Measurements from ENCODE around the gene FBXW12. TPM values are rescaled to one million over a fixed set of nuclear protein-coding genes. Genes with fewer than 3 reads are reported as not detected.

FBXW12 gene
- total RNA-seq, 6 donors from 2014 or later: not detected

DNA sequence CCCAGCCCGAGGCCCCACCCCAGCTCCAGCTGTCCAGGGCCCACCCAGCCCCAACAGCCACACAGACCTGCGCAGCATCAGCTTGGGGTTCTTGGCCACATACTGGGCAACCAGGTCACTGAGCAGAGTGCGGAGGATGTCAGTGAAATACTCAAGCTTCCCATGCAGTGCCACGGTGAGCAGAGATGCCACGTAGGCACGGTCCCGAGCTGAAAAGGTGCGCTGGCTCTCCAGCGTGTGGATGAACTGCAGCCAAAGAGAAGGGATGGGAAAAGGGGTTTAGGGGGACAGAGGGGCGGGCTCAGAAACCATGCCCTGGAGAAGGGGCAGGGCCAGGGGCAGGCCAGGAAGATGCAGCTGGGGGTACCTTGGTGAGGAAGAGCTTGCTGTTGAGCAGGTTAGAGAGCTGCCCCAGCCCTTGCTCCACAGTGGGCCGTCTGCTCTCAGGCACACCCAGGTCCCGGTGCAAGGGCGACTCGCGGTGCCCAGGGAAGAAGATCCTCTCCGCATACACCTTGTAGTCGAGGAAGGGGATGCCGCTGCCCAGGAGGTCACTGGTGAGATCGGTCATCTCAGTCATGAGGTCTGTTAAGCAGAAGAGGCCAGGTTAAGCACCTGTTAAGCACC, 40.5 kb downstream of the FBXW12 start:
- ATAC-seq (ENCODE audit: low FRiP score in 2 of 2): no peak
- peaks cover 9 to 97% (median 75%) of the 10 kb centered on the region in 4 donors for H3K36me3 ChIP-seq
- H3K27me3 ChIP-seq: no peaks in the 10 kb centered on the region
- TF ChIP-seq POLR2A (IDR thresholded peaks at IDR 0.05): no peak
- TF ChIP-seq, protein P1, sequence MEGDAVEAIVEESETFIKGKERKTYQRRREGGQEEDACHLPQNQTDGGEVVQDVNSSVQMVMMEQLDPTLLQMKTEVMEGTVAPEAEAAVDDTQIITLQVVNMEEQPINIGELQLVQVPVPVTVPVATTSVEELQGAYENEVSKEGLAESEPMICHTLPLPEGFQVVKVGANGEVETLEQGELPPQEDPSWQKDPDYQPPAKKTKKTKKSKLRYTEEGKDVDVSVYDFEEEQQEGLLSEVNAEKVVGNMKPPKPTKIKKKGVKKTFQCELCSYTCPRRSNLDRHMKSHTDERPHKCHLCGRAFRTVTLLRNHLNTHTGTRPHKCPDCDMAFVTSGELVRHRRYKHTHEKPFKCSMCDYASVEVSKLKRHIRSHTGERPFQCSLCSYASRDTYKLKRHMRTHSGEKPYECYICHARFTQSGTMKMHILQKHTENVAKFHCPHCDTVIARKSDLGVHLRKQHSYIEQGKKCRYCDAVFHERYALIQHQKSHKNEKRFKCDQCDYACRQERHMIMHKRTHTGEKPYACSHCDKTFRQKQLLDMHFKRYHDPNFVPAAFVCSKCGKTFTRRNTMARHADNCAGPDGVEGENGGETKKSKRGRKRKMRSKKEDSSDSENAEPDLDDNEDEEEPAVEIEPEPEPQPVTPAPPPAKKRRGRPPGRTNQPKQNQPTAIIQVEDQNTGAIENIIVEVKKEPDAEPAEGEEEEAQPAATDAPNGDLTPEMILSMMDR (IDR thresholded peaks at IDR 0.05): no peak
- H3K4me1 ChIP-seq: no peaks in the 10 kb centered on the region
- H3K27ac ChIP-seq: no peak overlapping the region
- 94 to 95% methylated on average over 13 to 19 of the region's 19 CpGs for WGBS, 2 donors
- peak in 1 of 2 donors; percentile 59 for DNase-seq
- H3K9me3 ChIP-seq: no peaks in the 10 kb centered on the region
- no peak overlapping the region for H3K4me3 ChIP-seq

DNA sequence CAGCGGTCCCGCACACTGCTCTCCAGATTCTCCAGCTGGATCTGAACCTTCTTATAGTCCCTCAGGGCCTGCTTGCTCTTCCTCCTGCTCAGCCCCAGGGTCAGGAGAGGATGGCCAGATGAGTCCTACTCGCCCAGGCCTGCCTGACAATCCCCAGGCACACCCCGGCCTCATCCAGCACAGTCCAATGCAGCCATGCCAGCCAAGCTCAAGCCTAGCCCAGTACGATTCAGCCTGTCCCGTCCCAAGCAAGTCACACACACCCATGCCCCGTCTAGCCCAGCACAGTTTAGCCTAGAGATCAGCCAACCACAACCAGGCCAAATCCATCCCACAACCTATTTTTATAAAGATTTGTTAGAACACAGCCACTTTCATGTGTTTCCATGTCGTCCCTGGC, 41.1 kb downstream of the FBXW12 start:
- Histone ChIP-seq H3K27ac (no peak overlapping the region), H3K27me3 (no peaks in the 10 kb centered on the region), H3K9me3 (no peaks in the 10 kb centered on the region), H3K4me3 (no peak overlapping the region), H3K36me3 (peaks cover 9 to 96% (median 79%) of the 10 kb centered on the region in 4 donors), H3K4me1 (no peaks in the 10 kb centered on the region)
- 89 to 90% methylated on average over 8 of the region's 8 CpGs for WGBS, 2 donors
- no peak for TF ChIP-seq POLR2AphosphoS5 (IDR thresholded peaks at IDR 0.05)
- DNase-seq (no peak), ATAC-seq (ENCODE audit: low FRiP score in 2 of 2) (no peak)

DNA sequence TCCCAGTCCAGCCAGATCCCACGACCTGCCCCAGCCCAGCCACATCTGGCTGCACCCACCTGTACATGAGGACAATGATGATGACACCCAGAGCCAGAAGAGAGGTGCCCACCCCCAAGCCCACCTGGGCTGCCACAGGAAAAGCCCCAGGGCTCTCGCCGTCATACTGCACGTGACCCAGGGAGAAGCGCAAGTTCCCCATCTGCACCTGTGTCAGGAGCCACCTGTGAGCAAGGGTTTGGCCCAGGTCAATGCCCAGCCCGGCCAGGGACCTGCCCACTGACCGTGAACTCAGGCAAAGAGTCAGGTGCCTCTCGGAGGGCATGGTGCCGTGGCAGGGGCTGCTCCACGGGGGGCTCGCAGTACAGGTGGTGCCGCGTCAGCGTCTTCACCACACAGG, 41.6 kb downstream of the FBXW12 start:
- ATAC-seq (ENCODE audit: low FRiP score in 2 of 2) (no peak), DNase-seq (peak in 1 of 2 donors; percentile 62)
- H3K27ac ChIP-seq: no peak overlapping the region
- peaks cover 9 to 97% (median 81%) of the 10 kb centered on the region in 4 donors for H3K36me3 ChIP-seq
- no peak overlapping the region for H3K4me3 ChIP-seq
- no peaks in the 10 kb centered on the region for H3K9me3 ChIP-seq
- no peak for TF ChIP-seq POLR2A (IDR thresholded peaks at IDR 0.05)
- TF ChIP-seq, protein P1 (IDR thresholded peaks at IDR 0.05): no peak
- TF ChIP-seq POLR2AphosphoS5 (IDR thresholded peaks at IDR 0.05): no peak
- no peak for TF ChIP-seq EP300 (IDR thresholded peaks at IDR 0.05)
- no peaks in the 10 kb centered on the region for H3K27me3 ChIP-seq
- 94 to 95% methylated on average over 6 to 14 of the region's 14 CpGs for WGBS, 2 donors
- no peaks in the 10 kb centered on the region for H3K4me1 ChIP-seq

DNA sequence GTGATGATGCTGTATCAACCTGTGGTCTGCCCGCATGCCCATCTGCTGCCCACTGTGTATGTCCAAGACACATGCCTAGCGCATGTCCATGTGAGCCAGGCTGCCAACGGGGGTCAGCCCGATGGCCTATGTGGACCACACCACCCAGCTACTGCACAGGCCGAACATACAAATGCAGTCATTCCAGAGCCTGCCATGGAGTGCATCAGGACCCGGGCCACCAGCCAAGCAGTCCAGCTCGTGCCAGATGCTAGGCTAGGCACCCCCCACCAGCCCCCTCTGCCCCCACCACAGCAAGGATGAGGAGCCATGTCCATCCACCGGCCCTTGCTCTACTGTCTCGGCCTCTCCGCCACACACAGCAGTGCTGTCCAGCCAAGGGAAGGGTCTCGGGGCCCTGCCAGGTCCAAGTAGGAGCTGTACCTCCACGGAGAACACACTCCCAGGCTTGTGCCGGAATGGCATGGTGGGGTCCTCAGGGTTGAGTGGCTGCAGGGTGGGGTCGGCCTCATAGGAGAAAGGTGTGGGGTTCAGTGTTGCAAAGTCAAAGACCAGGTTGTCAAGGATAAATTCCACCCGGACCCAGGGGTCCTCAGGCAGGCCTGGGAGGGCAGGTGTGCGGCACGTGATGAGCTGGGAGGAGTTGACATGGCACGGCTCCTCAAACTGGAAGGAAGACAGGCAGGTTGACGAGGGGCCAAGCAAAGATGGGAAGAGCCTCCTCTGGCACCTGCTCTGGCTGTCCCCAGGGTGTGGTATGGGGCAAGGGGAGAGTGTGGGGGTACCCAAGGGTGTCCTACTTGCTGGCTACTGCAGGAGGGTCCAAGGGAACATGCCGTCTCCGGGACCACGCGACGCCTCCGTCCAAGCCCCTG, 42.6 kb downstream of the FBXW12 start:
- Histone ChIP-seq H3K4me3 (no peak overlapping the region), H3K36me3 (peaks cover 5 to 97% (median 79%) of the 10 kb centered on the region in 4 donors), H3K4me1 (no peaks in the 10 kb centered on the region), H3K9me3 (no peaks in the 10 kb centered on the region), H3K27me3 (no peaks in the 10 kb centered on the region), H3K27ac (no peak overlapping the region)
- TF ChIP-seq POLR2A (IDR thresholded peaks at IDR 0.05) (no peak), EP300 (IDR thresholded peaks at IDR 0.05) (no peak), POLR2AphosphoS5 (IDR thresholded peaks at IDR 0.05) (no peak)
- TF ChIP-seq, protein P1 (IDR thresholded peaks at IDR 0.05): no peak
- DNase-seq: no peak
- 89 to 96% methylated on average over 11 to 25 of the region's 25 CpGs for WGBS, 2 donors
- ATAC-seq (ENCODE audit: low FRiP score in 2 of 2): no peak

DNA sequence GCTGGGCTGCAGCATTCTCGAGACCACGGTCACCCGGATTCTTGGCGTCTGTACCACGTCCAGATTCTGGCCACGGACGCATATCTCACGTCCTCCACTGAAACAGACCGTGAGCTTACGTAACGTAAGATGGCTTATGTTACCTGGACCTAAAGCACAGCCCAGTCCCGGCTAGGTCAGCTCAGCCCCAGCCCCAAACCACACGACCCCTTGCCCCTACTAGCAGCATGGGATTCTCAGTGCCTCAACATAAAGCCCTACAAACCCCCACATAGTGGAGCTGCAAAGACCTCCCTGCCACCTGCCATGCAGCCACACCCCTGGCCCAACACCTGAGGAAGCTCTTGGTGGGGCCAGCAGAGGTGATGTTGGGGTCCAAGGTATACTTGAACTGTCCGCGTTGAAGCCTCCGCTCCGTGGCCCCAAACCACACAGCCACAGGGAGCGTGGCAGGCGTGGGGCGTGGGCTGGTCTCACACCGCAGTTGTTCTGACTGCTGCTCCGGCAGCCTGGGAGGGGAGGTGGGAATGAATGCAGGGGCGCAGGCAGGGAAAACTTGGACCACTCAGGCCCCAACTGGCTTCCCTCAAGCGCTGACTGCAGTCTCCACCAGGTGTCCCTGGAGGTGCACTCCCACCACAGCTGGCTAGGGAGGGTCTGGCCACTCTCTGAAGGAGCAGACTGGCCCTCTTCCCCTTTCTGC, 43.4 kb downstream of the FBXW12 start:
- no peak for ATAC-seq (ENCODE audit: low FRiP score in 2 of 2)
- H3K4me3 ChIP-seq: no peak overlapping the region
- no peak for DNase-seq
- no peaks in the 10 kb centered on the region for H3K27me3 ChIP-seq
- H3K36me3 ChIP-seq: peaks cover 5 to 90% (median 75%) of the 10 kb centered on the region in 4 donors
- no peaks in the 10 kb centered on the region for H3K4me1 ChIP-seq
- 93 to 97% methylated on average over 21 to 22 of the region's 24 CpGs for WGBS, 2 donors
- no peak for TF ChIP-seq EP300 (IDR thresholded peaks at IDR 0.05)
- TF ChIP-seq, protein P1 (IDR thresholded peaks at IDR 0.05): no peak
- no peak for TF ChIP-seq POLR2A (IDR thresholded peaks at IDR 0.05)
- TF ChIP-seq POLR2AphosphoS5 (IDR thresholded peaks at IDR 0.05): no peak
- H3K9me3 ChIP-seq: no peaks in the 10 kb centered on the region
- no peak overlapping the region for H3K27ac ChIP-seq
